Glutamatergic neuron (in vitro differentiated cells): ENCODE results near the gene GPR34. TPM values are rescaled to one million over a fixed set of nuclear protein-coding genes. Genes with fewer than 3 reads are reported as not detected.

Experiments used
- DNase-seq: peaks from one replicate; pipeline ENCODE4 v3.0.0; 2022
- H3K27ac Mint-ChIP-seq: one replicate; pipeline ENCODE4 v1.8.0; 2020; ENCODE audit warnings: mild to moderate bottlenecking, mixed read lengths, inconsistent platforms; ENCODE audit not compliant: unreplicated experiment
- H3K27me3 Mint-ChIP-seq: one replicate; pipeline ENCODE4 v1.8.0; 2020; ENCODE audit warnings: mild to moderate bottlenecking, moderate library complexity, mixed read lengths, inconsistent platforms; ENCODE audit not compliant: unreplicated experiment
- H3K36me3 Mint-ChIP-seq: one replicate; pipeline ENCODE4 v1.8.0; 2020; ENCODE audit warnings: mild to moderate bottlenecking, mixed read lengths, inconsistent platforms; ENCODE audit not compliant: unreplicated experiment
- H3K4me1 Mint-ChIP-seq: one replicate; pipeline ENCODE4 v1.8.0; 2020; ENCODE audit warnings: mild to moderate bottlenecking, low read depth, mixed read lengths, inconsistent platforms; ENCODE audit not compliant: unreplicated experiment
- H3K4me3 Mint-ChIP-seq: one replicate; pipeline ENCODE4 v1.8.0; 2020; ENCODE audit warnings: mild to moderate bottlenecking, mixed read lengths, inconsistent platforms; ENCODE audit not compliant: unreplicated experiment
- H3K9me3 Mint-ChIP-seq: one replicate; pipeline ENCODE4 v1.8.0; 2020; ENCODE audit warnings: mild to moderate bottlenecking, moderate library complexity, mixed read lengths, inconsistent platforms; ENCODE audit not compliant: unreplicated experiment
- CTCF ChIP-seq: fragments of 200-600 bp; sonication (generic); IDR thresholded peaks from one replicate; pipeline ENCODE4 v1.5.0; 2021; ENCODE audit not compliant: partially characterized antibody, unreplicated experiment
- total RNA-seq: library from RNA; stranded (reverse); fragmentation: NEBNext Ultra II Directional; extraction: Animal tissue kit (Norgen Biotek cat#: 25700); gene quantifications from one replicate; pipeline ENCODE4 v1.2.1, GENCODE V29; 2021; ENCODE audit not compliant: unreplicated experiment

Gene GPR34
- total RNA-seq, 1 donor from 2014 or later: not detected

GRCh38 chrX:41739871-41740270 lies 51.1 kb downstream of the GPR34 start:
- H3K4me1 Mint-ChIP-seq: peaks cover 6% of the 10 kb centered on the region
- no peak overlapping the region for H3K4me3 Mint-ChIP-seq
- no peaks in the 10 kb centered on the region for H3K27me3 Mint-ChIP-seq
- no peak for TF ChIP-seq CTCF
- no peak overlapping the region for H3K27ac Mint-ChIP-seq
- no peak for DNase-seq
- H3K36me3 Mint-ChIP-seq: no peaks in the 10 kb centered on the region
- H3K9me3 Mint-ChIP-seq: no peaks in the 10 kb centered on the region

Other genes with a start within 250 kb of the GPR34 start
- not detected for gene NYX, start 241.6 kb upstream of the GPR34 start, total RNA-seq
- gene GPR82, start 35.2 kb downstream of the GPR34 start, total RNA-seq: not detected
- 173 TPM for gene CASK, start 234.6 kb downstream of the GPR34 start, total RNA-seq